Left hindlimb (tissue), 1 donor: ENCODE data around the gene TTC7B.

Source experiments
- DNase-seq: peaks from one replicate; pipeline ENCODE4 v3.0.0-alpha.2; 2018

Gene TTC7B

GRCh38 chr14:90613453-90613852 lies 202.8 kb downstream of the TTC7B start:
- no peak for DNase-seq

GRCh38 chr14:90612801-90613200 lies 203.4 kb downstream of the TTC7B start:
- DNase-seq = no peak

- DNase-seq = no peak
Observed at GRCh38 chr14:90611936-90612335, 204.3 kb downstream of the TTC7B start.

DNA sequence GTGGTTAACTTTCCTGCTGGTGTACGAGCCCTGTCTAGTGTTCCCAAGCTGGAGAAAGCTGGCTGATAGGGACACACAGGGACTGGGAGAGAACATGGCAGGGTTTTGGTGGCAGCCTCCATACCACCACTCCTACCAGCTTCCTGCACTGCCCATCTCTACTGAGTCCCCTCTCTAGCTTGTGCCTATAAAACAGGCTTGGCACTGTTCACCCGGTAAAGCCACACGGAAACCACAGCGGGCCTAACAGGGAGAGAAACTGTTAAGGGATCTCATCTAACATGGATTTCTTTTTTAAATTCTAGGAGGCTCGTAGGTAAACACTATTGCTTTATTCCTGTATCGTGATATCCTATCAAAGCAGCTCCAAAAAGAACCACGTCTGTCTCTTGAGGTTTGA lies 204.7 kb downstream of the TTC7B start:
- no peak for DNase-seq

DNA sequence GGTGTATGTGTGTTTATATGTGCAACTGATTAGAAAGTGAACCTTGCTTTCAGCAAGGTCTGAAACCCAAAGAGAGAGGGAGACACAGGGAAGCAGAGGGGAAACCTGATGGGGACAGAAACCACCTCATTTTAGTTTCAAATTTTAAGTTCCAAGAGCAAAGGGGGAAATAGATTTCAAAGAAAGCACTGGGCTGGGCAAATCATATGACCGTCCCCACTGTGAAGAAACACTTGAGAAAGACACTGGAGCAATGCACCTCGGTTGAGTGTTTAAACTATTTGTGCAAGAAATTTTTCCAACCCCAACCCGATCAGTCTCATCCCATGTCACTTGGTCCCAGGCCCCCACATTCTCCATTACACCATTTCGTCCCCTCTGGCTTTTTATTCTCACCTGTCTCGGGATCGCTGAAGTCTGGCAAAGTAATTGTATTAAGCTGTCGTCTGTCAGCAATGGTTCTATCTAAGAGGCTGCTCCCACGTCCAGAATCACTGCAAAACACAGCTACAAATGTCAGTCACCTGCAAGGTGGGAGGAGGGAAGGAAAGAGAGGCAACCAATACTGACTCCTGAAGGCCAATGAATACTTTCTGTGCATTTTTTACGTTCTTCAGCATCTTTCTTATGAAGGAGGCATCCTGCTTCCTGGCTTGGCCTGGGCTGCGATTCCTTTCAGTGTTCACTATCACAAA lies 205.7 kb downstream of the TTC7B start:
- DNase-seq = no peak

DNA sequence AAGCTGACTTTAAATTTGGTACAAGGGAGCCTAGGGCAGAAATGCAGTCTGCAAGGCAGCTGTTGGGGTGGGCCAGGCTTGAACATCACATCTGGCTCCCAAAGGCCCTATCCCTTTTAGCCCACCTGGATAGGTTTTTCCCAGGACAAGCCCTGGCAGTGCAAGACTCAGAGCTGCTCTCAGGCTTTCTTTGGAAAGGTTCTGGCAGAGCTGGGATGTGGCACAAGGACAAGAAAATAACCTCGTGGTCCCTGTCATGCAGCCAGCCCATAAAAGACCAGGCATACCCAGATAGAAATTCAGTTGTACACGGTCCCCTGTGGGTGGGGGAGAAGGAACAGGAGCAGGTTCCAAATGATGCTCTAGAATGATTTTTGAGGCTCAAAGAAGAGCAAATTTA lies 206.9 kb downstream of the TTC7B start:
- DNase-seq = no peak

- DNase-seq = peak; percentile 53
Observed at GRCh38 chr14:90608929-90609341, 207.3 kb downstream of the TTC7B start.

GRCh38 chr14:90608281-90608680 lies 207.9 kb downstream of the TTC7B start:
- DNase-seq = no peak

DNA sequence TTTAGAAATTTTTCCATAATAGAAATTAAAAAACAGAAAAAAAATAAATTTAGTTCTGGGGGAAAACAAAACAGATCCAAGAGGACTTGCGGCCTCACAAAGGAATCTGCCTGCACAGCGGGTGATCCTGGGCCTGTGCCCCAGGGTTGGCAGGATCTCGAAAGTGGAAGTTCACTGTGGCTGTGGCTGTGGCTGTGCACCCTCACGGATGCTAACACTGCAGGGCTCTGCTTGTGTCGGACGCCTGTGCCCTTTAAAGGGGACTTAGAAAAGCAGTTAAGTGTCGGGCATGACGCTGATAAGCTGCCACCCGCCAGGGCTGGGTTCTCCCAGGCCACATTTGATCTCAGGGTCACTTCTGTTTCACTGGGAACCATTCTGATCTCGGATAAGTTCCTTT lies 209.1 kb downstream of the TTC7B start:
- DNase-seq = no peak

DNA sequence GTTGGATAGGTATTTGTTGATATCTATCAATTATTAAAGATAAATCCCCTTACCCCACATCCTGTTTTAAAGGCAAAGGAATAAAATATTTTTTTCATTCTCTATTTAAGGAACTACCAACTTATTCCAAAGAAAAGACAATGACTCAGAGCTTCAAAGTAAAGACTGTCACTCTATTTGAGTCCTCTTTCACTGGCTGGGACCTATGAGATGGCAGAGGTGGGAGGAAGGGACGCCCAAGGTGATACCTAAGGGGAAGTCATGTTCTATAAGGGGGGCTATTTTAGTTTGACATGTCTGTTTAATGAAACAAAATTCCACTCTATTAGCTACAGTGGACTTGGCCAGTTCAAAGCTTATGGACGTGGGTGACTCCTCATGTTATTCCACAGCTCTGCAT lies 209.8 kb downstream of the TTC7B start:
- DNase-seq = no peak

- no peak for DNase-seq
Observed at GRCh38 chr14:90605430-90605829, 210.8 kb downstream of the TTC7B start.

DNA sequence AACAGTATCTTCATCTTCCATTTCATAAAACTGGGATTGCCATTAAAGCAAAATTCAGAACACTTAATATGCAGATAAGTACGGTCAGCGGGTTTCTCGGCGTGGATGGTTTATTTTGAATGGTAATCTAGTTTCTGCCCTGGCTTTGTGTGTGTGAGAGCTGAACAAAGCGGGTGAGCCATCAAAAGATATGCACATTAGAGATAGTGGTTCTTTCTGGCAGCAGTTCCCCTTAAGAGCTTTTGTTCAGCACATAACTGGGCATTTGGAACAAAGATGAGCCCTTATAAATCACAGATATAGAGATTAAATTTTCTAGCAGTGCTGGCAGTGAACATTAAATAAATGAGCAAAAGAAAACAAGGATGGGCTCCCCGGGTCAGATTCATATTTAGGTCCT lies 211.9 kb downstream of the TTC7B start:
- no peak for DNase-seq

DNA sequence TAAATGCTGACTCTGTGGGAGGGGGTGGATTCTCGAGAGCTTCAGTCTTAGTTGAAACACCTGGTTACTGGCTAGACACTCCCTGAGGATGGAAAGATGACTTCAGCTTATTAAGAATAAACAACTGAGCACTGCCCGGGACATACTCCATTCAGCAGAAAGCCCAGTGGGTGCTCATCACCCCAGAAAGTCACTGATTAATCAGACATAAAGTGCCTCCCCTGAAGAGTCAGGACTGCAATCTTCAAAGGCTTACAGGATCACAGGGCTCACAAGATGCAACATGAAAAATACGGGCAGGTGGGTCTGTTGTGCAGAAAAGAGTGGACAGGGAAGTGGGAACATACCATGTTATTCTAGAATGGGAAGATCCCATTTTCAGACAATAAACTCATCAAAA lies 212.4 kb downstream of the TTC7B start:
- no peak for DNase-seq

- DNase-seq = no peak
Observed at GRCh38 chr14:90603336-90603735, 212.9 kb downstream of the TTC7B start.

DNA sequence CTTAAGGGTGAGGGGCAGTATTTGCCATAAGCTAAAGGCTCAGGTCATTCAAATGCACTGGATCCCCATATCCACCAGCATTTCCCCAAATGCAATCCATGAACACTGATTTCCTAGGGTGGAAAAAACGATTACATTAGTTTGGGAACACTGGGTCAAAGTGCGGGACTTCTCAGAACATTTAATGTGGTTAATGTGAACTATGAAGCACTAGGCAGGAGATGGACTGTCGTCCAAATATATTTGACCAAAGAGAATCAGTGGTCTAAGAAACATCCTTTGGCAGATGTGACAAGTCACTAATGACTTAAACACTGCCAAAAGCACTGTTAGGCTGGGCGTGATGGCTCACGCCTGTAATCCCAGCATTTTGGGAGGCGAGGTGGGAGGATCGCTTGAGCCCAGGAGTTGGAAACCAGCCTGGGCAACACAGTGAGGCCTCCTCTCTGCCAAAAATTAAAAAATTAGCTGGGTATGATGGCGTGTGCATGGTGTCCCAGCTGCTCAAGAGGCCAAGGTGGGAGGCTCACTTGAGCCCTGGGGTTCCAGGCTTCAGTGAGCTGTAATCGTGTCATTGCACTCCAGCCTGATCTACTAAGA lies 214.0 kb downstream of the TTC7B start:
- DNase-seq = no peak

DNA sequence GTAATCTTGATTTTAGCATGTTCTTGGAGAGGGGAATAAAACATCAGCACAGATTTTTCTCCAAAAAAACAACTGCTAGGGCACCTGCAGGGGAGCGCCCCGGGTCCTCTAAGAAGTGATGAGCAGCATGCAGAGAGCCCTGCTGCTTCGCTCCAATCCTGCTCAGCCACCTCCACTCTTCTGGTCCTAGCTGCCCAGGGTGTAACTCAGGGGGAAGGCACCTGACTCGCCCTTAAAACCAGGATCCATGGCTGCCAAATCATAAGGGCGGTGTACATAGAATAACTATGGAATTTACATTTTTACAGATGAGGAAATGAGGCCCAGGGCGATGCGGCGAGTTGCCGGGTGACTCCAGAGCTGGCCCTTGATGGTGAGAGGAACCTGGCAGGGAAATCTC lies 214.7 kb downstream of the TTC7B start:
- no peak for DNase-seq

DNA sequence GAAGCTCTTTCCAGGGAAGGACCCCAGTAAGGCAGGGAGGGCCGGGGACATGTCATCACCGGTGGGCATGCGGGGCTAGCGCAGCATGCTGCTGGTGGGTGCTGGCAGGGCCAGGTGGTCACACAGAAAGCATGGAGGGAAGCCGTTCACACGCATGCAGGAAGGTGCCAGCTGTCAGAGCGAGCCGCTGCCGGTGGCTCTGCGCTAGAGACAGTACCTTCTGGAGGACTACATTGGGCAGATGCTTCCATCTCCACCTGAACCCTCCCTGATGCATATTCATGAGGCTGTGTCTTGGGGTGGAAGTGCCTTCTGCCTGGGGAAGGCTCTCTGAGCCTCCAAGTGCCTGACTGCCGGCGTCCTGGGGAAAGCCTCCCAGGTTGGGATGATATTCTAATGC lies 215.6 kb downstream of the TTC7B start:
- DNase-seq = no peak

DNA sequence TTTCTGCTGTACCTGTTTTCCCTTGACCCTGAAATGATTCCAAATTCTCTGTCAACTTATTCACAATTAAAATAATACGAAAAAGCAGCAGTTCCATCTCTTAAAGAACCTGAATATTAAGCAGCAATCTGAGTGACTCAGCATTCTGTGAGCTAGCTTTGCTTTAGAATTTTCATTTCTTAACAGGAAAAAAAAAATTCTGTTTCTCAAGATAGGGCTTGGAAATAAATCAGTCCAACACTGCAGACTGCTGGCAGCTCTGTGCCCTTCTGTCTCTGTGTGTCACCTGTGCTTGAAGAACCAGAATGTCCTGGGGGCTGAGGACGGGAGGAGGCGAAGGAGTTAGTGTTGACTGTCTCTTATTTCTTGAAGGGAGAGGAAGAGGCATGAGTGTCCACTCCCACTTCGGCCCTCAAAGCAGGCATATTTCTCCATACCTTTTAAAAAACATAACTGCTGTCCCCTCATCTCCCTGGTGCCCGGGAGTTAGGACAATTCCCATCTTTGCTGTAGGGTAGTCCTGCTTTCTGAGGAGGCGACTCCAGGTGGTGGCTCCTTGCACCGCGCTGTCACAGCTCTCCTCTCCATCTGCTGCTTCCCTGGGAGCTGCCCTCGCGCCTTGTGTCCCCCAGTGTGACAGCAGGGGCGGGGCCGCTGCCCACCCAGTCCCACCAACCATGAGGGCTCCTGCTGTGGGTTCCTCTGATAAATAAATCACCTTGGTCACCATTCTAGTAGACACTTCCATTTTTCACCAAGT lies 216.3 kb downstream of the TTC7B start:
- DNase-seq = no peak

GRCh38 chr14:90599339-90599738 lies 216.9 kb downstream of the TTC7B start:
- DNase-seq = no peak

DNA sequence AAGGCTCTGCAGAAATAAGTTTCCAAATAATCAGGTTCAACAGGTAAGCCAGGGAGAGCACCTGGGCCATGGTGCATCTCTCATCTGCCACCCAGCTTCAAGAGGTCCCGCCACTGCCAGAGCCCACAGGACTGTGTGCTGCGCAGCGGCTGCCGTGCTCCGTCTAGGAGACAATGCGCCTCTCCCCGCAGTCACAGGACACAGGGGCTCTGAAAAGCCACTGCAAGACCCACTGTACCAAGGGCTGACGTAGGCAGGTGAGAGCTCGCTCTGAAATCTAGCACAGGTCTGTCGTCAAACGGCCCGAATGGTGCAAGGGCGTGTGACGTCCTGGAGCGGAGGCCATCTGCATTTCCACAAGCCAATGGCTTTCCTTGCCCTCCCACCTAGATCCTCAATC lies 218.3 kb downstream of the TTC7B start:
- DNase-seq = no peak

GRCh38 chr14:90596733-90597132 lies 219.5 kb downstream of the TTC7B start:
- DNase-seq = no peak

DNA sequence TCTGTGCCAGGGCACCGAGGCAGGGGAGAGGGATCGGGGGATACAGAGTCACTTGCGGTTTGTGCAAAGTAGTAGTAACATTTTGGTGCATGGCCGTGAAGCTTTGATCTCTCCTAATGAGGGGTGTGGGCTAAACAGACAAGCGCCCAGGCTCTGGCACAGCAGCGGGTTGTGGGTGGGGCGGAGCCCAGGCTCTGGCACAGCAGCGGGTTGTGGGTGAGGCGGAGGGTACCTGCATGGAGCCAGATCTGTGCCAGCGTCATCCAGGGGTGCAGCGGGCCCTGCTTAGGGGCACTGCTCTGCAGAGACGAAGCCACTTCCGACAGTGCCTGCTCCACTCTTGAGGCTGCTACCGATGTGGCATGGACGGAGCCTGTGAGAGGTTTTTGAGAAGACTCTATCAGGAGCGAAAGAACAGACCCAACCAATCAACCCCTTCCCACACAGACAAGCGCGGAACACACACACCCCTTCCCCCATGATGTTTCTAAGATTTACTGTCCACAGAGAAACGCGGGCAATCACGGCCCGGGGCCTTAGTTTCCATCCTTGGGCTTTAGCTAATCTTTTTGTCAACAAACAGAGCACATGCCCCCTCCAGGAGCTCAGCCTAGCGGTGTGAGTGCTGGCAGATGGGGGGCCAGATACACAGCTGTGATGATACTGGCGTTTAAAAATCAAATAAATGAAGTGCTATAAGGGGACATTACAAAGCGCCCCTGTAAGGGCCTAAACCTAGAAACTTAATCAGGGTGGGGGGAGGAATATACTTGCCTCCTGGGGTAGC lies 222.8 kb downstream of the TTC7B start:
- DNase-seq = no peak

DNA sequence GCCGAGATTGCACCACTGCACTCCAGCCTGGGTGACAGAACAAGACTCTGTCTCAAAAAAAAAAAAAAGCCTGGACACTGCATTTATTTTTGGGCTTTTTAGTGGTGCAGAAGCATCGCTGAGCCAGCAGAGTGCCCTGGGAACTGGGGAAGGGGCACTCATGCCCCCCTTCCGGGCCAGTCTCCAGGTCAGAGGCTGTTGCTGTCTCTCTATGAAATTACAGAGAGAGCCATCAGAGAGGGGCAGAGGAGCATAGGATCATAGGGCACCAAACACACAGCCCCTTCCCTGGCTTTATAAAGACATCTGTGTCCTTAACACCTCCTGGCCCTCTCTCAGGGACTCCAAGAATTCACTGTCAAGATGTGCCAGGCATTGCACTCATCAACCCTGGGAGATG lies 223.6 kb downstream of the TTC7B start:
- no peak for DNase-seq
